GM12878 (cell line): Measurements from ENCODE around the gene ERCC5. TPM values are rescaled to one million over a fixed set of nuclear protein-coding genes. Genes with fewer than 3 reads are reported as not detected.

ENCODE experiments used
- ATAC-seq: fragments of 200-7000 bp; cut with Tn5 transposase; 3 replicates; pipeline ENCODE4 v1.9.1; 2020; ENCODE audit warnings: mild to moderate bottlenecking, moderate library complexity
- BruUV-seq: library from RNA; stranded (reverse); fragments of 400-500 nt; replicated peaks from 2 replicates; lab custom pipeline; 2021; lab: Mats Ljungman, UMichigan
- CTCF ChIA-PET: fragments of 300-600 bp; sonication (Branson Sonifier 250); formaldehyde crosslinking; extraction: SDS; loops from one replicate; lab custom pipeline; 2021; ENCODE audit warnings: inconsistent platforms; lab: Yijun Ruan, JAX
- POLR2A ChIA-PET: fragments of 350-600 bp; formaldehyde crosslinking; extraction: SDS; loops from one replicate; lab custom pipeline; 2021; ENCODE audit warnings: inconsistent platforms; lab: Charles Lee
- RAD21 ChIA-PET: fragments of 300-600 bp; sonication (Branson Sonifier 250); formaldehyde crosslinking; loops from one replicate; lab custom pipeline; 2023; ENCODE audit warnings: antibody characterized with exemption; ENCODE audit not compliant: unreplicated experiment; lab: Charles Lee
- SMC1A ChIA-PET: fragments of 300-600 bp; sonication (Branson Sonifier 250); formaldehyde crosslinking; loops from one replicate; lab custom pipeline; 2023; ENCODE audit not compliant: unreplicated experiment, uncharacterized antibody; lab: Charles Lee
- DNase-seq: peaks from one replicate; pipeline ENCODE4 v3.0.0-alpha.2; 2011; ENCODE audit warnings: low read depth, low spot score
- FAIRE-seq: peaks from 3 replicates; lab custom pipeline; 2011; peaks lifted over from hg19 to GRCh38; lab: Jason Lieb, UNC
- H2AFZ ChIP-seq: 2 replicates; pipeline ENCODE4 v1.6.0; 2011; ENCODE audit warnings: low read depth, low read length, control low read depth; ENCODE audit not compliant: control insufficient read depth
- H3K27ac ChIP-seq: 2 replicates; pipeline ENCODE4 v1.5.1; 2011; ENCODE audit warnings: control low read depth; ENCODE audit not compliant: control insufficient read depth, insufficient read depth
- H3K27me3 ChIP-seq, 2 experiments: replicated peaks in 1 of 2; 2 replicates each; pipeline versions ENCODE4 v1.6.0 to v1.6.1; 2011; ENCODE audit warnings: low read length in 1 of 2; ENCODE audit not compliant: control insufficient read depth in 2 of 2, insufficient read depth in 2 of 2
- H3K36me3 ChIP-seq, 2 experiments: 2 replicates each; pipeline ENCODE4 v1.5.1; 2011; ENCODE audit warnings: low read length in 1 of 2; ENCODE audit not compliant: control insufficient read depth in 2 of 2, insufficient read depth in 2 of 2
- H3K4me1 ChIP-seq: 2 replicates; pipeline ENCODE4 v1.6.1; 2011; ENCODE audit warnings: mild to moderate bottlenecking, low read length, moderate library complexity, mixed read lengths; ENCODE audit not compliant: control insufficient read depth, insufficient read depth
- H3K4me2 ChIP-seq: 2 replicates; pipeline ENCODE4 v1.6.0; 2011; ENCODE audit warnings: control low read depth; ENCODE audit not compliant: control insufficient read depth, insufficient read depth
- H3K4me3 ChIP-seq: fragments of 200-600 bp; sonication (generic); 2 replicates; pipeline ENCODE4 v1.5.1; 2016
- H3K79me2 ChIP-seq: 2 replicates; pipeline ENCODE4 v1.6.0; 2011; ENCODE audit warnings: low read length; ENCODE audit not compliant: control insufficient read depth, insufficient read depth
- H3K9ac ChIP-seq: 2 replicates; pipeline ENCODE4 v1.8.0; 2011; ENCODE audit warnings: low read length, control low read depth, mixed read lengths; ENCODE audit not compliant: control insufficient read depth, insufficient read depth
- H3K9me3 ChIP-seq: replicated peaks from 3 replicates; pipeline ENCODE4 v1.5.1; 2011; ENCODE audit warnings: mild to moderate bottlenecking, low read length; ENCODE audit not compliant: control insufficient read depth, insufficient read depth
- H4K20me1 ChIP-seq: 2 replicates; pipeline ENCODE4 v1.6.0; 2011; ENCODE audit not compliant: control insufficient read depth, insufficient read depth
- BRCA1 ChIP-seq: IDR thresholded peaks from 2 replicates; pipeline ENCODE4 v1.6.1; 2011; ENCODE audit warnings: low read depth, low read length, improper control_type of control experiment
- CBX5 ChIP-seq: sonication (generic); IDR thresholded peaks from 2 replicates; pipeline ENCODE4 v1.6.1; 2016; ENCODE audit warnings: low read depth, moderate library complexity, mild to moderate bottlenecking, inconsistent platforms
- CUX1 ChIP-seq: IDR thresholded peaks from 2 replicates; pipeline ENCODE4 v1.6.1; 2012; ENCODE audit warnings: improper control_type of control experiment, low read depth, low read length; ENCODE audit not compliant: insufficient replicate concordance
- EP300 ChIP-seq, 2 experiments: fragments of 150-350 bp in 1 of 2; IDR thresholded peaks; 2 replicates each; pipeline ENCODE4 v1.6.1; 2011 to 2012; ENCODE audit warnings: low read depth in 2 of 2, low read length in 2 of 2, borderline replicate concordance in 1 of 2, improper control_type of control experiment in 1 of 2, inconsistent platforms in 1 of 2; ENCODE audit not compliant: control insufficient read depth in 1 of 2
- GATAD2B ChIP-seq: fragments of 450-650 bp; conservative IDR thresholded peaks from 2 replicates; pipeline ENCODE4 v1.6.1; 2017; ENCODE audit warnings: low read depth, mild to moderate bottlenecking, moderate library complexity
- KLF5 ChIP-seq: fragments of 450-650 bp; IDR thresholded peaks from 2 replicates; pipeline ENCODE4 v1.6.1; 2014; ENCODE audit warnings: mild to moderate bottlenecking; ENCODE audit not compliant: partially characterized antibody
- MLLT1 ChIP-seq: fragments of 450-650 bp; IDR thresholded peaks from 2 replicates; pipeline ENCODE4 v1.6.1; 2016; ENCODE audit warnings: mild to moderate bottlenecking
- SMARCA5 ChIP-seq: fragments of 450-650 bp; IDR thresholded peaks from 2 replicates; pipeline ENCODE4 v1.6.1; 2017; ENCODE audit warnings: mild to moderate bottlenecking
- SUPT20H ChIP-seq: IDR thresholded peaks from 2 replicates; pipeline ENCODE4 v1.6.1; 2011; ENCODE audit warnings: low read depth, mild to moderate bottlenecking, low read length, moderate library complexity, borderline replicate concordance; ENCODE audit not compliant: control insufficient read depth
- ZBTB11 ChIP-seq: fragments of 450-650 bp; formaldehyde crosslinking; IDR thresholded peaks from 2 replicates; pipeline ENCODE4 v1.5.0; 2022; ENCODE audit warnings: mild to moderate bottlenecking, missing genetic modification characterization
- ZSCAN29 ChIP-seq: fragments of 450-650 bp; IDR thresholded peaks from 2 replicates; pipeline ENCODE4 v1.6.1; 2017; ENCODE audit warnings: mild to moderate bottlenecking, moderate library complexity
- WGBS: methylation state at CpG from one replicate; pipeline ENCODE4 v1.1.6; 2016; ENCODE audit warnings: low lambda C conversion rate; ENCODE audit not compliant: insufficient replicate concordance, insufficient coverage; ENCODE audit errors: missing lambda C conversion rate; 5-methylcytosine and 5-hydroxymethylcytosine counted together
- in situ Hi-C: fragments of 300-500 bp; cut with MboI; formaldehyde crosslinking; loops from 9 replicates; pipeline ENCODE4 v1.14.3; 2018; ENCODE audit warnings: mixed read lengths
- intact Hi-C: fragments of 100-400 bp; cut with micrococcal nuclease; formaldehyde crosslinking; loops from one replicate; pipeline ENCODE4 v1.14.2; 2022; ENCODE audit not compliant: unreplicated experiment
- polyA plus RNA-seq, 11 experiments: library from polyadenylated mRNA; depleted of rRNA in 4 of 11; unstranded in 6 of 11; stranded (reverse) in 5 of 11; fragments of >200 nt; fragmentation: Nextera tagmentation in 4 of 11; fragmentation: Illumina TruSeq in 1 of 11; extraction: Ambion mirVana in 4 of 11; extraction: Trizol in 1 of 11; gene quantifications; 1 replicate in 1 of 11; 2 replicates in 10 of 11; pipeline versions ENCODE4 v1.2.1 to v1.2.3, GENCODE V29; 2011 to 2016; ENCODE audit warnings: inconsistent platforms in 2 of 11, missing spikeins in 2 of 11, low read depth in 1 of 11
- total RNA-seq, 4 experiments: library from RNA; depleted of rRNA in 3 of 4; stranded (reverse); fragments of >200 nt in 3 of 4; fragmentation: Illumina TruSeq in 1 of 4; extraction: Trizol in 1 of 4; gene quantifications; 2 replicates each; pipeline versions ENCODE4 v1.2.1 to v1.2.3, GENCODE V29; 2013 to 2021

The ERCC5 gene
- total and polyA plus RNA-seq, 10 of the 15 experiments (the other 5 are each of a cell fraction or from before 2014, with no cell fraction given) = 11.7 to 59.2 (median 41.6) TPM

GRCh38 chr13:102878481-102878880, 32.6 kb downstream of the ERCC5 start:
- WGBS = 82% methylated on average over 5 of the region's 5 CpGs
- ChIA-PET SMC1A (interaction anchor here (1.0 kb wide), 1 partner anchor 13 kb away, joined by 3 read pairs; no protein-coding TSS in a partner anchor), RAD21 (no interaction called here), CTCF (no interaction called here), POLR2A (no interaction called here)
- no peak for FAIRE-seq
- no peaks in the 10 kb centered on the region for H3K4me1 ChIP-seq
- H3K36me3 ChIP-seq = peaks cover 0 to 2% of the 10 kb centered on the region in 2 experiments; a peak in 2 of 4 replicates
- no peaks in the 10 kb centered on the region for H3K9me3 ChIP-seq
- in situ Hi-C loops = no loop called here
- no peak overlapping the region for H3K27ac ChIP-seq
- H3K27me3 ChIP-seq = no peaks in the 10 kb centered on the region
- H3K9ac ChIP-seq = no peak overlapping the region
- TF ChIP-seq ZBTB11 (CRISPR knock-in tag) = no peak
- TF ChIP-seq CUX1 = no peak
- TF ChIP-seq EP300 (IDR thresholded peaks at IDR 0.05; ENCODE audit: borderline replicate concordance in 1 of 2, control insufficient read depth in 1 of 2, low read depth in 2 of 2, low read length in 2 of 2) = no peak
- TF ChIP-seq MLLT1 = no peak
- TF ChIP-seq SMARCA5 = no peak
- no peak for TF ChIP-seq CBX5
- no peak for TF ChIP-seq BRCA1
- TF ChIP-seq SUPT20H = no peak
- TF ChIP-seq KLF5 = no peak
- no peak for TF ChIP-seq GATAD2B
- TF ChIP-seq ZSCAN29 = no peak
- no peaks in the 10 kb centered on the region for H3K79me2 ChIP-seq
- no peak for ATAC-seq
- DNase-seq = no peak
- no peaks in the 10 kb centered on the region for H4K20me1 ChIP-seq
- H2AFZ ChIP-seq = no peak overlapping the region
- no peak overlapping the region for H3K4me2 ChIP-seq
- no peak overlapping the region for H3K4me3 ChIP-seq
- intact Hi-C loops = no loop called here
- no TSS peak for BruUV-seq
